K562 (cell line): ENCODE results near the gene DGAT2L6. TPM values are rescaled to one million over a fixed set of nuclear protein-coding genes. Genes with fewer than 3 reads are reported as not detected.

Experiments
- ATAC-seq: fragments of 200-7000 bp; cut with Tn5 transposase; 3 replicates; pipeline ENCODE4 v1.9.1; 2020; ENCODE audit warnings: moderate library complexity
- BruUV-seq: library from RNA; stranded (reverse); fragments of 400-500 nt; replicated peaks from 2 replicates; lab custom pipeline; 2021; lab: Mats Ljungman, UMichigan
- CTCF ChIA-PET: fragments of 300-600 bp; formaldehyde crosslinking; extraction: SDS; loops from one replicate; lab custom pipeline; 2021; ENCODE audit warnings: low intra/inter-chr PET ratio; lab: Yijun Ruan, JAX
- POLR2A ChIA-PET: fragments of 300-600, 350-650 bp; sonication (Branson Sonifier 250); formaldehyde crosslinking; extraction: SDS; loops from one replicate; lab custom pipeline; 2021; ENCODE audit warnings: antibody characterized with exemption, inconsistent platforms; lab: Yijun Ruan, JAX
- DNase-seq, 4 experiments: peaks; one replicate each; pipeline versions ENCODE4 v3.0.0 to v3.0.0-alpha.2; 2011 to 2018; ENCODE audit warnings: low spot score in 3 of 4, mixed read lengths in 3 of 4; ENCODE audit errors: extremely low read depth in 1 of 4
- FAIRE-seq: peaks from 2 replicates; lab custom pipeline; 2011; peaks lifted over from hg19 to GRCh38; lab: Jason Lieb, UNC
- H2AFZ ChIP-seq: 2 replicates; pipeline ENCODE4 v1.6.0; 2011; ENCODE audit warnings: low read depth, low read length, control low read depth, inconsistent platforms
- H3K27ac ChIP-seq: fragments of 200-600 bp; 3 replicates; pipeline ENCODE4 v1.8.0; 2011; ENCODE audit warnings: low read depth, mild to moderate bottlenecking, control low read depth, inconsistent platforms, low read length, moderate library complexity, mixed read lengths; ENCODE audit errors: extremely low read depth
- H3K27me3 ChIP-seq, 2 experiments: fragments of 300-600 bp in 1 of 2; 2 replicates in 1 of 2; 3 replicates in 1 of 2; pipeline versions ENCODE4 v1.6.0 to v1.8.0; 2011; ENCODE audit warnings: inconsistent platforms in 2 of 2, low read length in 2 of 2, mild to moderate bottlenecking in 1 of 2, mixed read lengths in 1 of 2, moderate library complexity in 1 of 2; ENCODE audit not compliant: control insufficient read depth in 2 of 2, insufficient read depth in 2 of 2
- H3K36me3 ChIP-seq: fragments of 300-600 bp; 3 replicates; pipeline ENCODE4 v1.8.0; 2011; ENCODE audit warnings: mild to moderate bottlenecking, low read length, inconsistent platforms; ENCODE audit not compliant: control insufficient read depth, insufficient read depth
- H3K4me1 ChIP-seq, 2 experiments: fragments of 200-600 bp in 1 of 2; replicated peaks in 1 of 2; 2 replicates in 1 of 2; 3 replicates in 1 of 2; pipeline versions ENCODE4 v1.5.1 to v1.8.0; 2011; ENCODE audit warnings: inconsistent platforms in 2 of 2, low read length in 2 of 2, mild to moderate bottlenecking in 1 of 2, mixed read lengths in 1 of 2, moderate library complexity in 1 of 2; ENCODE audit not compliant: control insufficient read depth in 2 of 2, insufficient read depth in 2 of 2
- H3K4me2 ChIP-seq: 2 replicates; pipeline ENCODE4 v1.6.1; 2011; ENCODE audit warnings: low read length, control low read depth, inconsistent platforms, mixed read lengths; ENCODE audit not compliant: insufficient read depth
- H3K4me3 ChIP-seq: fragments of 200-600 bp; sonication (generic), shearing (Covaris generic); 2 replicates; pipeline ENCODE4 v1.5.1; 2016; ENCODE audit warnings: control low read depth, inconsistent platforms
- H3K79me2 ChIP-seq: fragments of 200-600 bp; 3 replicates; pipeline ENCODE4 v1.8.0; 2011; ENCODE audit warnings: low read length, inconsistent platforms; ENCODE audit not compliant: control insufficient read depth, insufficient read depth
- H3K9ac ChIP-seq, 2 experiments: 2 replicates each; pipeline versions ENCODE4 v1.6.0 to v1.6.1; 2011; ENCODE audit warnings: low read depth in 2 of 2, low read length in 2 of 2, control low read depth in 1 of 2, inconsistent platforms in 1 of 2, mild to moderate bottlenecking in 1 of 2, mixed read lengths in 1 of 2; ENCODE audit not compliant: insufficient read depth in 1 of 2
- H3K9me1 ChIP-seq: one replicate; pipeline ENCODE4 v1.6.0; 2011; ENCODE audit warnings: inconsistent platforms, mild to moderate bottlenecking, low read length, moderate library complexity; ENCODE audit not compliant: control insufficient read depth, insufficient read depth
- H3K9me3 ChIP-seq: replicated peaks from 2 replicates; pipeline ENCODE4 v1.5.1; 2011; ENCODE audit warnings: low read depth, low read length, inconsistent platforms; ENCODE audit not compliant: control insufficient read depth, insufficient read depth
- H4K20me1 ChIP-seq: replicated peaks from 2 replicates; pipeline ENCODE4 v1.6.1; 2011; ENCODE audit warnings: low read length, inconsistent platforms, mixed read lengths; ENCODE audit not compliant: control insufficient read depth, insufficient read depth
- CTBP1 ChIP-seq: fragments of 450-650 bp; IDR thresholded peaks from 2 replicates; pipeline ENCODE4 v1.6.1; 2016; ENCODE audit warnings: borderline replicate concordance
- FOS ChIP-seq: IDR thresholded peaks from 3 replicates; pipeline ENCODE4 v1.6.1; 2011; ENCODE audit not compliant: insufficient read length; ENCODE audit errors: extremely low read depth
- GTF2A2 ChIP-seq: IDR thresholded peaks from 2 replicates; pipeline ENCODE4 v1.6.1; 2016; ENCODE audit warnings: mild to moderate bottlenecking, missing genetic modification characterization, missing compliant biosample characterization
- XRCC4 ChIP-seq: IDR thresholded peaks from one replicate; pipeline ENCODE4 v1.6.1; 2011; ENCODE audit not compliant: insufficient read depth, insufficient read length; ENCODE audit errors: extremely low read depth
- ZEB2 ChIP-seq: fragments of 450-650 bp; IDR thresholded peaks from 2 replicates; pipeline ENCODE4 v1.6.1; 2016
- ZKSCAN8 ChIP-seq: fragments of 200-800 bp; sonication (Bioruptor generic); IDR thresholded peaks from 2 replicates; pipeline ENCODE4 v1.6.1; 2016; ENCODE audit warnings: missing genetic modification characterization, missing compliant biosample characterization
- ZNF444 ChIP-seq: fragments of 250-450 bp; sonication (Bioruptor Pico); IDR thresholded peaks from 2 replicates; pipeline ENCODE4 v1.4.0; 2020; ENCODE audit warnings: mild to moderate bottlenecking, moderate library complexity
- WGBS: fragments of 100-300 bp; shearing (Covaris generic); methylation state at CpG from one replicate; pipeline ENCODE4 v1.1.6; 2016; ENCODE audit warnings: low coverage, mixed read lengths; ENCODE audit not compliant: insufficient coverage; ENCODE audit errors: missing lambda C conversion rate; 5-methylcytosine and 5-hydroxymethylcytosine counted together
- in situ Hi-C: fragments of 300-500 bp; cut with MboI; formaldehyde crosslinking; loops from 4 replicates; pipeline ENCODE4 v1.15.0; 2018; ENCODE audit warnings: inconsistent platforms, mixed read lengths
- intact Hi-C: fragments of 100-400 bp; cut with micrococcal nuclease; formaldehyde crosslinking; loops from 2 replicates; pipeline ENCODE4 v1.14.2; 2022
- polyA plus RNA-seq, 8 experiments: library from polyadenylated mRNA; depleted of rRNA in 4 of 8; stranded (reverse) in 5 of 8; unstranded in 3 of 8; fragments of >200 nt; fragmentation: Nextera tagmentation in 2 of 8; fragmentation: Illumina TruSeq in 1 of 8; extraction: Ambion mirVana in 2 of 8; extraction: Trizol in 1 of 8; gene quantifications; 2 replicates each; pipeline versions ENCODE4 v1.2.1 to v1.2.3, GENCODE V29; 2011 to 2014; ENCODE audit warnings: inconsistent platforms in 1 of 8, missing spikeins in 1 of 8
- total RNA-seq, 7 experiments: library from RNA; depleted of rRNA in 6 of 7; stranded (reverse); fragments of >200 nt in 6 of 7; fragmentation: Illumina TruSeq in 2 of 7; extraction: Trizol in 2 of 7; gene quantifications; 2 replicates each; pipeline versions ENCODE4 v1.2.1 to v1.2.3, GENCODE V29; 2011 to 2021; ENCODE audit warnings: low replicate concordance in 1 of 7
- TF ChIP-seq, protein P1 (sequence below), 2 experiments: fragments of 450-650 bp in 1 of 2; sonication (generic) in 1 of 2; formaldehyde crosslinking in 1 of 2; IDR thresholded peaks; 2 replicates each; pipeline versions ENCODE4 v1.7.1 to v1.9.0; 2016 to 2022; ENCODE audit warnings: inconsistent platforms in 1 of 2, mild to moderate bottlenecking in 1 of 2, missing genetic modification reagents in 1 of 2
- TF ChIP-seq, protein P2 (sequence below): fragments of 450-650 bp; formaldehyde crosslinking; IDR thresholded peaks from 2 replicates; pipeline ENCODE4 v1.4.0; 2020; ENCODE audit warnings: mild to moderate bottlenecking, moderate library complexity
- TF ChIP-seq, protein P3 (sequence below): fragments of 200-800 bp; sonication (Bioruptor generic); IDR thresholded peaks from 2 replicates; pipeline ENCODE4 v1.6.1; 2017; ENCODE audit warnings: missing genetic modification characterization, missing compliant biosample characterization

DGAT2L6 gene
- total and polyA plus RNA-seq, 9 of the 15 experiments (the other 6 are each of a cell fraction or from before 2014, with no cell fraction given) = not detected

DNA sequence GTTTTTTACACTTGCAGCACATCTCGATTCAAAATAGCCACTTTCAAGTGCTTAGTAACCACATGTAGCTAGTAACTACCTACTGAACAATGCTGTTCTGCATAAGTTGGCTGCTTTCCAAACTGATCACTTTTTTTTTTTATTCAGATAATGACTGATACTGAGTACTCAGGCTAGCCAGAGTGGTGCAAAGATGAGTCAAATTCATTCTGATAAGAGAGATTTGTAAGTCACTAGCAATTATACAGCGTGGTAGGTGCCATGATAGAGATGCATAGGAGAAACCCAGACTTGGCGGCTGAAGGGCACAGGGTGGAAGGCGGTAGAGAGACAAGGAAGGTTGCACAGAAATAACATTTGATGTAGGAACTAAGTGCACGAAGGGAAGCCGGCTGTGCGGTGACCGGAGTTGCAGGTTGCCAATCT lies 44.4 kb upstream of the DGAT2L6 start:
- no peaks in the 10 kb centered on the region for H3K9me3 ChIP-seq
- H3K27me3 ChIP-seq = peaks cover 0 to 5% of the 10 kb centered on the region in 2 experiments; a peak in 1 of 5 replicates
- CTCF ChIA-PET = interaction anchor here (0.6 kb wide), 1 partner anchor 745 kb away, joined by 3 read pairs; no protein-coding TSS in a partner anchor
- peak overlapping the region; percentile 84 for H3K4me3 ChIP-seq
- ATAC-seq = no peak
- peak overlapping the region; percentile 99 for H3K4me2 ChIP-seq
- no peaks in the 10 kb centered on the region; the same call in 1 of the 2 replicates for H4K20me1 ChIP-seq
- peaks cover 5 to 8% of the 10 kb centered on the region in 2 experiments; a peak in 3 of 5 replicates for H3K4me1 ChIP-seq
- WGBS = 3% methylated on average over 8 of the region's 8 CpGs
- in situ Hi-C loops (no loop called here), intact Hi-C loops (loop anchor here (2.0 kb wide), 1 partner anchor 130 kb away; no protein-coding TSS in a partner anchor)
- peak overlapping the region; percentile 100 for H2AFZ ChIP-seq
- H3K9ac ChIP-seq = peak overlapping the region; percentile 95 to 96
- peak in 1 of 4 experiments; percentile 12 for DNase-seq
- H3K27ac ChIP-seq = peak overlapping the region; percentile 97; the same call in 2 of the 3 replicates
- H3K79me2 ChIP-seq = peaks cover 21% of the 10 kb centered on the region
- H3K36me3 ChIP-seq = peaks cover 26% of the 10 kb centered on the region
- no TSS peak for BruUV-seq
- POLR2A ChIA-PET = interaction anchor here (0.6 to 1.9 kb wide), 6 partner anchors 9 to 300 kb away, joined by 3 to 13 read pairs (median 4); no protein-coding TSS in a partner anchor
- FAIRE-seq = no peak
- H3K9me1 ChIP-seq = peaks cover 2% of the 10 kb centered on the region
- no peak for TF ChIP-seq FOS
- TF ChIP-seq, protein P1, sequence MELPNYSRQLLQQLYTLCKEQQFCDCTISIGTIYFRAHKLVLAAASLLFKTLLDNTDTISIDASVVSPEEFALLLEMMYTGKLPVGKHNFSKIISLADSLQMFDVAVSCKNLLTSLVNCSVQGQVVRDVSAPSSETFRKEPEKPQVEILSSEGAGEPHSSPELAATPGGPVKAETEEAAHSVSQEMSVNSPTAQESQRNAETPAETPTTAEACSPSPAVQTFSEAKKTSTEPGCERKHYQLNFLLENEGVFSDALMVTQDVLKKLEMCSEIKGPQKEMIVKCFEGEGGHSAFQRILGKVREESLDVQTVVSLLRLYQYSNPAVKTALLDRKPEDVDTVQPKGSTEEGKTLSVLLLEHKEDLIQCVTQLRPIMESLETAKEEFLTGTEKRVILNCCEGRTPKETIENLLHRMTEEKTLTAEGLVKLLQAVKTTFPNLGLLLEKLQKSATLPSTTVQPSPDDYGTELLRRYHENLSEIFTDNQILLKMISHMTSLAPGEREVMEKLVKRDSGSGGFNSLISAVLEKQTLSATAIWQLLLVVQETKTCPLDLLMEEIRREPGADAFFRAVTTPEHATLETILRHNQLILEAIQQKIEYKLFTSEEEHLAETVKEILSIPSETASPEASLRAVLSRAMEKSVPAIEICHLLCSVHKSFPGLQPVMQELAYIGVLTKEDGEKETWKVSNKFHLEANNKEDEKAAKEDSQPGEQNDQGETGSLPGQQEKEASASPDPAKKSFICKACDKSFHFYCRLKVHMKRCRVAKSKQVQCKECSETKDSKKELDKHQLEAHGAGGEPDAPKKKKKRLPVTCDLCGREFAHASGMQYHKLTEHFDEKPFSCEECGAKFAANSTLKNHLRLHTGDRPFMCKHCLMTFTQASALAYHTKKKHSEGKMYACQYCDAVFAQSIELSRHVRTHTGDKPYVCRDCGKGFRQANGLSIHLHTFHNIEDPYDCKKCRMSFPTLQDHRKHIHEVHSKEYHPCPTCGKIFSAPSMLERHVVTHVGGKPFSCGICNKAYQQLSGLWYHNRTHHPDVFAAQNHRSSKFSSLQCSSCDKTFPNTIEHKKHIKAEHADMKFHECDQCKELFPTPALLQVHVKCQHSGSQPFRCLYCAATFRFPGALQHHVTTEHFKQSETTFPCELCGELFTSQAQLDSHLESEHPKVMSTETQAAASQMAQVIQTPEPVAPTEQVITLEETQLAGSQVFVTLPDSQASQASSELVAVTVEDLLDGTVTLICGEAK (IDR thresholded peaks at IDR 0.05) = peak; percentile 50
- TF ChIP-seq, protein P1 (CRISPR knock-in tag; IDR thresholded peaks at IDR 0.05) = no peak
- TF ChIP-seq ZNF444 = no peak
- TF ChIP-seq XRCC4 = no peak
- 0 out of 2 replicates have a peak, but pooled peaks have one; percentile 41 for TF ChIP-seq ZEB2
- no peak for TF ChIP-seq CTBP1
- no peak for TF ChIP-seq ZKSCAN8 (CRISPR knock-in tag)
- TF ChIP-seq, protein P2, sequence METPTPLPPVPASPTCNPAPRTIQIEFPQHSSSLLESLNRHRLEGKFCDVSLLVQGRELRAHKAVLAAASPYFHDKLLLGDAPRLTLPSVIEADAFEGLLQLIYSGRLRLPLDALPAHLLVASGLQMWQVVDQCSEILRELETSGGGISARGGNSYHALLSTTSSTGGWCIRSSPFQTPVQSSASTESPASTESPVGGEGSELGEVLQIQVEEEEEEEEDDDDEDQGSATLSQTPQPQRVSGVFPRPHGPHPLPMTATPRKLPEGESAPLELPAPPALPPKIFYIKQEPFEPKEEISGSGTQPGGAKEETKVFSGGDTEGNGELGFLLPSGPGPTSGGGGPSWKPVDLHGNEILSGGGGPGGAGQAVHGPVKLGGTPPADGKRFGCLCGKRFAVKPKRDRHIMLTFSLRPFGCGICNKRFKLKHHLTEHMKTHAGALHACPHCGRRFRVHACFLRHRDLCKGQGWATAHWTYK (CRISPR knock-in tag) = no peak
- TF ChIP-seq GTF2A2 (tag) = no peak
- TF ChIP-seq, protein P3, sequence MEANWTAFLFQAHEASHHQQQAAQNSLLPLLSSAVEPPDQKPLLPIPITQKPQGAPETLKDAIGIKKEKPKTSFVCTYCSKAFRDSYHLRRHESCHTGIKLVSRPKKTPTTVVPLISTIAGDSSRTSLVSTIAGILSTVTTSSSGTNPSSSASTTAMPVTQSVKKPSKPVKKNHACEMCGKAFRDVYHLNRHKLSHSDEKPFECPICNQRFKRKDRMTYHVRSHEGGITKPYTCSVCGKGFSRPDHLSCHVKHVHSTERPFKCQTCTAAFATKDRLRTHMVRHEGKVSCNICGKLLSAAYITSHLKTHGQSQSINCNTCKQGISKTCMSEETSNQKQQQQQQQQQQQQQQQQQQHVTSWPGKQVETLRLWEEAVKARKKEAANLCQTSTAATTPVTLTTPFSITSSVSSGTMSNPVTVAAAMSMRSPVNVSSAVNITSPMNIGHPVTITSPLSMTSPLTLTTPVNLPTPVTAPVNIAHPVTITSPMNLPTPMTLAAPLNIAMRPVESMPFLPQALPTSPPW (CRISPR knock-in tag) = peak; percentile 94; the same call in 1 of the 2 replicates
